C4-2B (cell line): ENCODE results near the gene UBALD2.
"Not testable (repeated sequence)": the region's sequence is repeated elsewhere in the genome, so short reads cannot be mapped to it uniquely, and the experiment has no call there.

Source experiments
- H3K27ac ChIP-seq: fragments of 450-650 bp; 2 replicates; pipeline ENCODE4 v1.5.1; 2017
- CTCF ChIP-seq: fragments of 450-650 bp; conservative IDR thresholded peaks from 2 replicates; pipeline ENCODE4 v1.5.1; 2017; ENCODE audit warnings: mild to moderate bottlenecking
- ZFX ChIP-seq: fragments of 450-650 bp; IDR thresholded peaks from 2 replicates; pipeline ENCODE4 v1.6.1; 2017

The UBALD2 gene

GRCh38 chr17:76248013-76248782 is 16.9 kb upstream of the UBALD2 start:
- no peak overlapping the region for H3K27ac ChIP-seq
- TF ChIP-seq ZFX (no peak), CTCF (no peak)

- TF ChIP-seq CTCF = no peak
- no peak for TF ChIP-seq ZFX
Observed at GRCh38 chr17:76250141-76250540, 15.0 kb upstream of the UBALD2 start.

GRCh38 chr17:76251478-76252039 is 13.6 kb upstream of the UBALD2 start:
- no peak for TF ChIP-seq CTCF
- no peak for TF ChIP-seq ZFX
- H3K27ac ChIP-seq = no peak overlapping the region

More at GRCh38 chr17:76250141-76250540, 15.0 kb upstream of the UBALD2 start:
- H3K27ac ChIP-seq = no peak overlapping the region

GRCh38 chr17:76252040-76252954 is 12.9 kb upstream of the UBALD2 start:
- H3K27ac ChIP-seq = no peak overlapping the region
- TF ChIP-seq CTCF = no peak
- no peak for TF ChIP-seq ZFX

- H3K27ac ChIP-seq = not testable (repeated sequence)
Observed at GRCh38 chr17:76252967-76253766, 12.0 kb upstream of the UBALD2 start.

- H3K27ac ChIP-seq = no peak overlapping the region
- no peak for TF ChIP-seq CTCF
- no peak for TF ChIP-seq ZFX
Observed at GRCh38 chr17:76253841-76254240, 11.3 kb upstream of the UBALD2 start.

GRCh38 chr17:76254275-76254674 is 10.9 kb upstream of the UBALD2 start:
- H3K27ac ChIP-seq = no peak overlapping the region
- no peak for TF ChIP-seq ZFX
- TF ChIP-seq CTCF = no peak
